Glutamatergic neuron (in vitro differentiated cells): Measurements from ENCODE around the gene TGM1. TPM values are rescaled to one million over a fixed set of nuclear protein-coding genes. Genes with fewer than 3 reads are reported as not detected.

Experiments
- DNase-seq: peaks from one replicate; pipeline ENCODE4 v3.0.0; 2022
- H3K27ac Mint-ChIP-seq: one replicate; pipeline ENCODE4 v1.8.0; 2020; ENCODE audit warnings: mild to moderate bottlenecking, mixed read lengths, inconsistent platforms; ENCODE audit not compliant: unreplicated experiment
- H3K27me3 Mint-ChIP-seq: one replicate; pipeline ENCODE4 v1.8.0; 2020; ENCODE audit warnings: mild to moderate bottlenecking, moderate library complexity, mixed read lengths, inconsistent platforms; ENCODE audit not compliant: unreplicated experiment
- H3K36me3 Mint-ChIP-seq: one replicate; pipeline ENCODE4 v1.8.0; 2020; ENCODE audit warnings: mild to moderate bottlenecking, mixed read lengths, inconsistent platforms; ENCODE audit not compliant: unreplicated experiment
- H3K4me1 Mint-ChIP-seq: one replicate; pipeline ENCODE4 v1.8.0; 2020; ENCODE audit warnings: mild to moderate bottlenecking, low read depth, mixed read lengths, inconsistent platforms; ENCODE audit not compliant: unreplicated experiment
- H3K4me3 Mint-ChIP-seq: one replicate; pipeline ENCODE4 v1.8.0; 2020; ENCODE audit warnings: mild to moderate bottlenecking, mixed read lengths, inconsistent platforms; ENCODE audit not compliant: unreplicated experiment
- H3K9me3 Mint-ChIP-seq: one replicate; pipeline ENCODE4 v1.8.0; 2020; ENCODE audit warnings: mild to moderate bottlenecking, moderate library complexity, mixed read lengths, inconsistent platforms; ENCODE audit not compliant: unreplicated experiment
- CTCF ChIP-seq: fragments of 200-600 bp; sonication (generic); IDR thresholded peaks from one replicate; pipeline ENCODE4 v1.5.0; 2021; ENCODE audit not compliant: partially characterized antibody, unreplicated experiment
- total RNA-seq: library from RNA; stranded (reverse); fragmentation: NEBNext Ultra II Directional; extraction: Animal tissue kit (Norgen Biotek cat#: 25700); gene quantifications from one replicate; pipeline ENCODE4 v1.2.1, GENCODE V29; 2021; ENCODE audit not compliant: unreplicated experiment

Gene TGM1
- total RNA-seq, 1 donor from 2014 or later: 4.2 TPM

DNA sequence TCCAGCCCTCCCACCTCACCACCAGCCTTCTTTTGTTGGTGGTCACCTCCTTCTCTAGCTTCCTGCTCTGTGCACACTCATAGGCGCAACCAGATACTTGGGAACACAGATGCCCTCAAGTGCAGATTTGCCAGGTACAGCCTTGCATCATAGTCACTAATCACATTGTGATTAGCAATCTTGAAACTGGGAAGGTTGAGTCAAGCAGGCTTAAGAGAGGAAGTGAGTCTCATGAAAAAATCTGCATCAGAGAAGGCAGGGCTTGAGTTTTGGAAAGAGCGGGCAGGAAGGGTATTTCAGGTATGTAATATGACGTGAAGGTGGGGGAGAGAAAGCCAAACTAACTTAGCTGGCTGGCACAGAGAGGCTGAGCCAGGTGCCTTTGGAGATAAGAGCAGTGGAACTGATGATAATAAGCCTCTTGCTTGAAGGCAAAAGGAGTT is 11.1 kb upstream of the TGM1 start:
- no peak for DNase-seq
- Mint-ChIP-seq H3K27me3 (peaks cover 11% of the 10 kb centered on the region), H3K4me1 (peaks cover 4% of the 10 kb centered on the region), H3K9me3 (peaks cover 2% of the 10 kb centered on the region), H3K36me3 (peaks cover 4% of the 10 kb centered on the region), H3K27ac (no peak overlapping the region), H3K4me3 (no peak overlapping the region)
- TF ChIP-seq CTCF: no peak

- H3K4me3 Mint-ChIP-seq: peak overlapping the region; percentile 21
- TF ChIP-seq CTCF: no peak
- no peak overlapping the region for H3K27ac Mint-ChIP-seq
- no peak for DNase-seq
- H3K27me3 Mint-ChIP-seq: peaks cover 11% of the 10 kb centered on the region
- H3K9me3 Mint-ChIP-seq: peaks cover 2% of the 10 kb centered on the region
- H3K36me3 Mint-ChIP-seq: peaks cover 4% of the 10 kb centered on the region
- H3K4me1 Mint-ChIP-seq: peaks cover 4% of the 10 kb centered on the region
These were observed 10.5 kb upstream of the TGM1 start for GRCh38 chr14:24273422-24273998.

GRCh38 chr14:24272467-24272866 is 9.5 kb upstream of the TGM1 start:
- H3K4me1 Mint-ChIP-seq: peaks cover 4% of the 10 kb centered on the region
- H3K9me3 Mint-ChIP-seq: peaks cover 2% of the 10 kb centered on the region
- peak overlapping the region; percentile 90 for H3K4me3 Mint-ChIP-seq
- no peak for TF ChIP-seq CTCF
- H3K27me3 Mint-ChIP-seq: peaks cover 8% of the 10 kb centered on the region
- peak overlapping the region; percentile 50 for H3K27ac Mint-ChIP-seq
- H3K36me3 Mint-ChIP-seq: peaks cover 4% of the 10 kb centered on the region
- DNase-seq: no peak

DNA sequence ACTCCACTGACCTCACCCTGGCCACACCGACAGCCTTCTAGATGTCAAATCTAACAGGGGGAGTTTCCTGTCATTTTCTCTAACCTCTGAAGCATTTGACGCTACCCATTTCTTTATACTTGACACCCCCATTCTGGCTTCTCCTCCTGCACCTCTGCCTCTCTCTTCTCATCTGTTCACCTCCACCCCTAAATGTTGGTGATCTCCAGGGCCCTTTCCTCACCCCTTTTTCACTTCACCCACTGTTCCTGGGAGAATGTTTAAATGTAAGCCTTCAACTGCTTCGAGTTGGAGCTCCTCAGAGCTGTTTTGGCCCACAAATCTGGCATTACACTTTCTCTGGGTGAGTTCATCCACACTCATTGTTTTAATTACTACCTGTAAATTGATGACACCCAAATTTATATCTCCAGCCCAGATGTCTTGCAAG is 8.9 kb upstream of the TGM1 start:
- peak overlapping the region; percentile 84 for H3K27ac Mint-ChIP-seq
- peaks cover 4% of the 10 kb centered on the region for H3K36me3 Mint-ChIP-seq
- H3K27me3 Mint-ChIP-seq: peaks cover 11% of the 10 kb centered on the region
- H3K9me3 Mint-ChIP-seq: peaks cover 2% of the 10 kb centered on the region
- peak overlapping the region; percentile 90 for H3K4me3 Mint-ChIP-seq
- TF ChIP-seq CTCF: no peak
- no peak for DNase-seq
- peaks cover 4% of the 10 kb centered on the region for H3K4me1 Mint-ChIP-seq

DNA sequence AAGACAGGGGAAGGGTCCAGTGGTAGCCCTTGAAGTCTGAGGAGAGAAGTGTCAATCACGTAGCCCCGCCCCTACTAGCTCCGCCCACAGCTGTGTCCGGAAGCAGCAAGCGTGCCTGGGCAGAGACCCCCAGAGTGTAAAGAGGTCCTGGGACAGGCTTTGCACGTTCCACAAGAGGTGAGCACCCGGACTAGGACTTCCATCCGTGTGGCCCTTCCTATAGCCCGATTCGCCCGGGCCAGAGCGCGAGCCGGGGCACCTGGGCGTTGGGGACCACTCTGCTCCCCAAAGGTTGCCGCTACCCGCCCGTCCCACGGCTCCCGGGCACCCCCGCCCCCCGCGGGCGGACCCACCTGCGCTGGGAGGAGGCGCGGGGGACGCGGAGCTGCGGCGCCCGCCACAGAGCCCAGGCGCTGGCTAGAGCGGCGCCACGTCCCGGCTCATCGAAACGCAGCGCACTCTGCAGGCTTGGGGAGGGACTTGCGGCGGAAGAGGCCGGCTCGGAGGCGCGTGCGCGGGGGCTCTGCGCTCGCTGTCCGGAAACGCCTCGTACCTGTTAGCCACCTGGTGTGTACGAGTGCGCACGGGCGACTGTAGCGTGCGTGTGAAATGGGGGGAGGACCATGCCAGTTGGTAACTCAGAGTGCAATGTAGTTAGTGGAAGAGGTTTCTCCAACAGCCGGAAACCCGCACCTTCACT is 8.3 kb upstream of the TGM1 start, which contains the start of gene RABGGTA:
RABGGTA (minus strand) TSS at position 464 of the 700 bp plus-strand sequence. CDS start 482 bp downstream, outside the sequence.
- Mint-ChIP-seq H3K4me3 (peak within 1 kb of the TSS; percentile 90), H3K36me3 (peaks cover 4% of the 10 kb centered on the region), H3K4me1 (peaks cover 4% of the 10 kb centered on the region), H3K27ac (peak within 1 kb of the TSS; percentile 84), H3K9me3 (peaks cover 2% of the 10 kb centered on the region), H3K27me3 (peaks cover 13% of the 10 kb centered on the region)
- TF ChIP-seq CTCF: peak; percentile 58
- peak; percentile 90 for DNase-seq
